GM12891 (cell line): ENCODE measurements around the gene GREM2.

Experiments
- DNase-seq: peaks from one replicate; pipeline ENCODE4 v3.0.0; 2011; ENCODE audit warnings: low spot score; ENCODE audit not compliant: insufficient read length
- FAIRE-seq: peaks from 2 replicates; lab custom pipeline; 2011; peaks lifted over from hg19 to GRCh38; lab: Jason Lieb, UNC
- PAX5 ChIP-seq: IDR thresholded peaks from 2 replicates; pipeline ENCODE4 v1.6.1; 2011; ENCODE audit warnings: low read length, moderate library complexity, mild to moderate bottlenecking; ENCODE audit not compliant: insufficient read depth, severe bottlenecking
- POLR2A ChIP-seq: IDR thresholded peaks from 2 replicates; pipeline ENCODE4 v1.6.1; 2011; ENCODE audit warnings: low read depth, low read length, control low read depth
- POLR2AphosphoS5 ChIP-seq: IDR thresholded peaks from 2 replicates; pipeline ENCODE4 v1.6.1; 2011; ENCODE audit warnings: low read depth, low read length, control low read depth
- POU2F2 ChIP-seq: IDR thresholded peaks from 2 replicates; pipeline ENCODE4 v1.6.1; 2011; ENCODE audit warnings: low read depth, mild to moderate bottlenecking, control low read depth, low read length, moderate library complexity
- SPI1 ChIP-seq: IDR thresholded peaks from 2 replicates; pipeline ENCODE4 v1.6.1; 2011; ENCODE audit warnings: low read depth, low read length, control low read depth
- TAF1 ChIP-seq: IDR thresholded peaks from 2 replicates; pipeline ENCODE4 v1.6.1; 2011; ENCODE audit warnings: low read depth, low read length, control low read depth

The GREM2 gene

GRCh38 chr1:240455228-240455821 is 156.6 kb downstream of the GREM2 start:
- DNase-seq (no peak), FAIRE-seq (no peak)
- TF ChIP-seq POU2F2 (no peak), PAX5 (no peak), POLR2A (no peak), SPI1 (no peak), POLR2AphosphoS5 (no peak), TAF1 (no peak)

- TF ChIP-seq PAX5 (no peak), POLR2AphosphoS5 (no peak), TAF1 (no peak), SPI1 (no peak), POLR2A (no peak), POU2F2 (no peak)
- no peak for FAIRE-seq
- no peak for DNase-seq
Measured at GRCh38 chr1:240445369-240445768, 166.6 kb downstream of the GREM2 start.

- FAIRE-seq (no peak), DNase-seq (no peak)
- TF ChIP-seq POLR2A (no peak), POU2F2 (no peak)
Measured at GRCh38 chr1:240441669-240442068, 170.3 kb downstream of the GREM2 start.
